K562 (cell line): ENCODE measurements around the gene GPR27. TPM values are rescaled to one million over a fixed set of nuclear protein-coding genes. Genes with fewer than 3 reads are reported as not detected.

Source experiments
- ATAC-seq: fragments of 200-7000 bp; cut with Tn5 transposase; 3 replicates; pipeline ENCODE4 v1.9.1; 2020; ENCODE audit warnings: moderate library complexity
- BruUV-seq: library from RNA; stranded (reverse); fragments of 400-500 nt; replicated peaks from 2 replicates; lab custom pipeline; 2021; lab: Mats Ljungman, UMichigan
- CTCF ChIA-PET: fragments of 300-600 bp; formaldehyde crosslinking; extraction: SDS; loops from one replicate; lab custom pipeline; 2021; ENCODE audit warnings: low intra/inter-chr PET ratio; lab: Yijun Ruan, JAX
- POLR2A ChIA-PET: fragments of 300-600, 350-650 bp; sonication (Branson Sonifier 250); formaldehyde crosslinking; extraction: SDS; loops from one replicate; lab custom pipeline; 2021; ENCODE audit warnings: antibody characterized with exemption, inconsistent platforms; lab: Yijun Ruan, JAX
- DNase-seq, 4 experiments: peaks; one replicate each; pipeline versions ENCODE4 v3.0.0 to v3.0.0-alpha.2; 2011 to 2018; ENCODE audit warnings: low spot score in 3 of 4, mixed read lengths in 3 of 4; ENCODE audit errors: extremely low read depth in 1 of 4
- FAIRE-seq: peaks from 2 replicates; lab custom pipeline; 2011; peaks lifted over from hg19 to GRCh38; lab: Jason Lieb, UNC
- H2AFZ ChIP-seq: 2 replicates; pipeline ENCODE4 v1.6.0; 2011; ENCODE audit warnings: low read depth, low read length, control low read depth, inconsistent platforms
- H3K27ac ChIP-seq: fragments of 200-600 bp; 3 replicates; pipeline ENCODE4 v1.8.0; 2011; ENCODE audit warnings: low read depth, mild to moderate bottlenecking, control low read depth, inconsistent platforms, low read length, moderate library complexity, mixed read lengths; ENCODE audit errors: extremely low read depth
- H3K27me3 ChIP-seq, 2 experiments: fragments of 300-600 bp in 1 of 2; 2 replicates in 1 of 2; 3 replicates in 1 of 2; pipeline versions ENCODE4 v1.6.0 to v1.8.0; 2011; ENCODE audit warnings: inconsistent platforms in 2 of 2, low read length in 2 of 2, mild to moderate bottlenecking in 1 of 2, mixed read lengths in 1 of 2, moderate library complexity in 1 of 2; ENCODE audit not compliant: control insufficient read depth in 2 of 2, insufficient read depth in 2 of 2
- H3K36me3 ChIP-seq: fragments of 300-600 bp; 3 replicates; pipeline ENCODE4 v1.8.0; 2011; ENCODE audit warnings: mild to moderate bottlenecking, low read length, inconsistent platforms; ENCODE audit not compliant: control insufficient read depth, insufficient read depth
- H3K4me1 ChIP-seq, 2 experiments: fragments of 200-600 bp in 1 of 2; replicated peaks in 1 of 2; 2 replicates in 1 of 2; 3 replicates in 1 of 2; pipeline versions ENCODE4 v1.5.1 to v1.8.0; 2011; ENCODE audit warnings: inconsistent platforms in 2 of 2, low read length in 2 of 2, mild to moderate bottlenecking in 1 of 2, mixed read lengths in 1 of 2, moderate library complexity in 1 of 2; ENCODE audit not compliant: control insufficient read depth in 2 of 2, insufficient read depth in 2 of 2
- H3K4me2 ChIP-seq: 2 replicates; pipeline ENCODE4 v1.6.1; 2011; ENCODE audit warnings: low read length, control low read depth, inconsistent platforms, mixed read lengths; ENCODE audit not compliant: insufficient read depth
- H3K4me3 ChIP-seq: fragments of 200-600 bp; sonication (generic), shearing (Covaris generic); 2 replicates; pipeline ENCODE4 v1.5.1; 2016; ENCODE audit warnings: control low read depth, inconsistent platforms
- H3K79me2 ChIP-seq: fragments of 200-600 bp; 3 replicates; pipeline ENCODE4 v1.8.0; 2011; ENCODE audit warnings: low read length, inconsistent platforms; ENCODE audit not compliant: control insufficient read depth, insufficient read depth
- H3K9ac ChIP-seq, 2 experiments: 2 replicates each; pipeline versions ENCODE4 v1.6.0 to v1.6.1; 2011; ENCODE audit warnings: low read depth in 2 of 2, low read length in 2 of 2, control low read depth in 1 of 2, inconsistent platforms in 1 of 2, mild to moderate bottlenecking in 1 of 2, mixed read lengths in 1 of 2; ENCODE audit not compliant: insufficient read depth in 1 of 2
- H3K9me1 ChIP-seq: one replicate; pipeline ENCODE4 v1.6.0; 2011; ENCODE audit warnings: inconsistent platforms, mild to moderate bottlenecking, low read length, moderate library complexity; ENCODE audit not compliant: control insufficient read depth, insufficient read depth
- H3K9me3 ChIP-seq: replicated peaks from 2 replicates; pipeline ENCODE4 v1.5.1; 2011; ENCODE audit warnings: low read depth, low read length, inconsistent platforms; ENCODE audit not compliant: control insufficient read depth, insufficient read depth
- H4K20me1 ChIP-seq: replicated peaks from 2 replicates; pipeline ENCODE4 v1.6.1; 2011; ENCODE audit warnings: low read length, inconsistent platforms, mixed read lengths; ENCODE audit not compliant: control insufficient read depth, insufficient read depth
- BRD4 ChIP-seq: fragments of 200-600 bp; sonication (generic); IDR thresholded peaks from 2 replicates; pipeline ENCODE4 v1.6.1; 2017; ENCODE audit warnings: inconsistent platforms
- CREB3L1 ChIP-seq: fragments of 450-650 bp; IDR thresholded peaks from 2 replicates; pipeline ENCODE4 v1.6.1; 2014; ENCODE audit warnings: low read depth, mild to moderate bottlenecking, moderate library complexity, borderline replicate concordance
- ERF ChIP-seq: fragments of 450-650 bp; formaldehyde crosslinking; IDR thresholded peaks from 2 replicates; pipeline ENCODE4 v1.4.0; 2020; ENCODE audit warnings: mild to moderate bottlenecking, mixed read lengths
- NFE2 ChIP-seq: IDR thresholded peaks from 2 replicates; pipeline ENCODE4 v1.6.1; 2014; ENCODE audit warnings: antibody characterized with exemption, low read depth
- NR3C1 ChIP-seq: sonication (generic); formaldehyde crosslinking; IDR thresholded peaks from 2 replicates; pipeline ENCODE4 v1.8.1; 2022; ENCODE audit warnings: missing genetic modification reagents
- RBM15 ChIP-seq: fragments of 200-400 bp; formaldehyde crosslinking; IDR thresholded peaks from 2 replicates; pipeline ENCODE4 v1.6.1; 2018; ENCODE audit warnings: mild to moderate bottlenecking, low read length, moderate library complexity; ENCODE audit not compliant: insufficient read depth
- SLC30A9 ChIP-seq: fragments of 250-450 bp; sonication (Bioruptor Pico); IDR thresholded peaks from 2 replicates; pipeline ENCODE4 v1.8.0; 2022; ENCODE audit warnings: mild to moderate bottlenecking, moderate library complexity
- SMARCA5 ChIP-seq: fragments of 450-650 bp; IDR thresholded peaks from 2 replicates; pipeline ENCODE4 v1.6.1; 2016
- SRSF7 ChIP-seq: fragments of 200-400 bp; formaldehyde crosslinking; optimal IDR thresholded peaks from 2 replicates; pipeline ENCODE3; 2017; ENCODE audit warnings: mild to moderate bottlenecking, low read depth, low read length
- ZNF445 ChIP-seq: fragments of 250-450 bp; sonication (Bioruptor Pico); IDR thresholded peaks from 2 replicates; pipeline ENCODE4 v1.4.0; 2020; ENCODE audit warnings: low read depth, mild to moderate bottlenecking, moderate library complexity
- ZNF778 ChIP-seq: fragments of 450-650 bp; formaldehyde crosslinking; IDR thresholded peaks from 2 replicates; pipeline ENCODE4 v1.4.0; 2020; ENCODE audit warnings: mild to moderate bottlenecking, moderate library complexity
- WGBS: fragments of 100-300 bp; shearing (Covaris generic); methylation state at CpG from one replicate; pipeline ENCODE4 v1.1.6; 2016; ENCODE audit warnings: low coverage, mixed read lengths; ENCODE audit not compliant: insufficient coverage; ENCODE audit errors: missing lambda C conversion rate; 5-methylcytosine and 5-hydroxymethylcytosine counted together
- in situ Hi-C: fragments of 300-500 bp; cut with MboI; formaldehyde crosslinking; loops from 4 replicates; pipeline ENCODE4 v1.15.0; 2018; ENCODE audit warnings: inconsistent platforms, mixed read lengths
- intact Hi-C: fragments of 100-400 bp; cut with micrococcal nuclease; formaldehyde crosslinking; loops from 2 replicates; pipeline ENCODE4 v1.14.2; 2022
- polyA plus RNA-seq, 8 experiments: library from polyadenylated mRNA; depleted of rRNA in 4 of 8; stranded (reverse) in 5 of 8; unstranded in 3 of 8; fragments of >200 nt; fragmentation: Nextera tagmentation in 2 of 8; fragmentation: Illumina TruSeq in 1 of 8; extraction: Ambion mirVana in 2 of 8; extraction: Trizol in 1 of 8; gene quantifications; 2 replicates each; pipeline versions ENCODE4 v1.2.1 to v1.2.3, GENCODE V29; 2011 to 2014; ENCODE audit warnings: inconsistent platforms in 1 of 8, missing spikeins in 1 of 8
- total RNA-seq, 7 experiments: library from RNA; depleted of rRNA in 6 of 7; stranded (reverse); fragments of >200 nt in 6 of 7; fragmentation: Illumina TruSeq in 2 of 7; extraction: Trizol in 2 of 7; gene quantifications; 2 replicates each; pipeline versions ENCODE4 v1.2.1 to v1.2.3, GENCODE V29; 2011 to 2021; ENCODE audit warnings: low replicate concordance in 1 of 7
- TF ChIP-seq, protein P1 (sequence below): IDR thresholded peaks from 3 replicates; pipeline ENCODE4 v1.6.1; 2011; ENCODE audit warnings: borderline replicate concordance, mild to moderate bottlenecking; ENCODE audit not compliant: insufficient read length, insufficient read depth
- TF ChIP-seq, protein P2 (sequence below), 2 experiments: fragments of 450-650 bp; conservative IDR thresholded peaks; 2 replicates each; pipeline ENCODE4 v1.6.1; 2017; ENCODE audit warnings: mild to moderate bottlenecking in 2 of 2, moderate library complexity in 2 of 2
- TF ChIP-seq, protein P3 (sequence below): IDR thresholded peaks from 2 replicates; pipeline ENCODE4 v1.6.1; 2011; ENCODE audit not compliant: insufficient read length; ENCODE audit errors: extremely low read depth

GPR27 gene
- total and polyA plus RNA-seq, 9 of the 15 experiments (the other 6 are each of a cell fraction or from before 2014, with no cell fraction given): not detected

DNA sequence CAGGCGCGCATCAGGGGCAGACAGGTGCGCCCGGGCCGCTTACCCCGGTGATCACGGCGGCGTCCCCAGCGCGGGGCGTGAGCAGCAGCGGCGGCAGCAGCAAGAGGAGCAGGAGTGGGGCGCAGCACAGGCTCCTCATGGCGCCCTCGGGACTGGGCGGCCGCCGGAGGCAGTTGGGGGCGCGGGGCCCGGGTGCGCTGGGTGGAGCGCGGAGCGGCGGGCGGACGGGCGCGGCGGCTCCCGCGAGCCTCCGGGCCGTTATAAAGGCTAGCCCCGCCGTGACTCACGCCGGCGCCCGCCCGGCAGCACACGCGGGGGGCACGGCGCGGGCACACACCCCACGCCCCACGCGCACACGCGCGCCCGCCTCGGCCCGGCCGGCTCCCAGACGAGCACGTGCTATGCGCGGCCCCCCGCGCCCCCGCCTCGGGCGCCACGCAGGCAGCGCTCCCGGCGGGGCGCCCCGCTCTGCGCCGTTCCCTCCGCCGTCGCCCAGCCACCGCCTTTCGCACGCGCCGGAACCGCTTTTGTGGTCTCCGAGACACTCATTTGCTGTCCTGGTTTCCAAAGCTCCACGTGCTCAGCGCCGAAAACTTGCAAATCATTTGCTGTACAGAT lies 31.4 kb downstream of the GPR27 start, which contains the start of gene PROK2:
TSS of gene PROK2 (minus strand) at position 235 of the 618 bp plus-strand sequence. CDS start at position 139, 96 bp downstream.
- no peak for ATAC-seq
- no peak for DNase-seq
- Histone ChIP-seq H4K20me1 (no peaks in the 10 kb centered on the region), H3K9me1 (no peaks in the 10 kb centered on the region), H3K27me3 (no peaks in the 10 kb centered on the region), H3K9ac (no peak within 1 kb of the TSS), H3K9me3 (no peaks in the 10 kb centered on the region), H3K4me3 (no peak within 1 kb of the TSS), H3K36me3 (no peaks in the 10 kb centered on the region), H2AFZ (no peak within 1 kb of the TSS), H3K27ac (no peak within 1 kb of the TSS), H3K4me2 (no peak within 1 kb of the TSS), H3K79me2 (no peaks in the 10 kb centered on the region), H3K4me1 (peaks cover 0 to 5% of the 10 kb centered on the region in 2 experiments; a peak in 3 of 5 replicates)
- FAIRE-seq: no peak
- ChIA-PET CTCF (no interaction called here), POLR2A (no interaction called here)
- 47% methylated on average over 3 of the region's 89 CpGs for WGBS
- TF ChIP-seq ZNF778 (CRISPR knock-in tag): no peak
- TF ChIP-seq BRD4: no peak
- no peak for TF ChIP-seq ZNF445
- TF ChIP-seq, protein P1, sequence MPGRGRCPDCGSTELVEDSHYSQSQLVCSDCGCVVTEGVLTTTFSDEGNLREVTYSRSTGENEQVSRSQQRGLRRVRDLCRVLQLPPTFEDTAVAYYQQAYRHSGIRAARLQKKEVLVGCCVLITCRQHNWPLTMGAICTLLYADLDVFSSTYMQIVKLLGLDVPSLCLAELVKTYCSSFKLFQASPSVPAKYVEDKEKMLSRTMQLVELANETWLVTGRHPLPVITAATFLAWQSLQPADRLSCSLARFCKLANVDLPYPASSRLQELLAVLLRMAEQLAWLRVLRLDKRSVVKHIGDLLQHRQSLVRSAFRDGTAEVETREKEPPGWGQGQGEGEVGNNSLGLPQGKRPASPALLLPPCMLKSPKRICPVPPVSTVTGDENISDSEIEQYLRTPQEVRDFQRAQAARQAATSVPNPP: no peak
- no peak for TF ChIP-seq NFE2
- TF ChIP-seq, protein P2, sequence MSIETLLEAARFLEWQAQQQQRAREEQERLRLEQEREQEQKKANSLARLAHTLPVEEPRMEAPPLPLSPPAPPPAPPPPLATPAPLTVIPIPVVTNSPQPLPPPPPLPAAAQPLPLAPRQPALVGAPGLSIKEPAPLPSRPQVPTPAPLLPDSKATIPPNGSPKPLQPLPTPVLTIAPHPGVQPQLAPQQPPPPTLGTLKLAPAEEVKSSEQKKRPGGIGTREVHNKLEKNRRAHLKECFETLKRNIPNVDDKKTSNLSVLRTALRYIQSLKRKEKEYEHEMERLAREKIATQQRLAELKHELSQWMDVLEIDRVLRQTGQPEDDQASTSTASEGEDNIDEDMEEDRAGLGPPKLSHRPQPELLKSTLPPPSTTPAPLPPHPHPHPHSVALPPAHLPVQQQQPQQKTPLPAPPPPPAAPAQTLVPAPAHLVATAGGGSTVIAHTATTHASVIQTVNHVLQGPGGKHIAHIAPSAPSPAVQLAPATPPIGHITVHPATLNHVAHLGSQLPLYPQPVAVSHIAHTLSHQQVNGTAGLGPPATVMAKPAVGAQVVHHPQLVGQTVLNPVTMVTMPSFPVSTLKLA (conservative IDR thresholded peaks at IDR 0.05): no peak
- TF ChIP-seq CREB3L1: no peak
- TF ChIP-seq SMARCA5: no peak
- TF ChIP-seq RBM15: no peak
- no peak for TF ChIP-seq ERF
- TF ChIP-seq NR3C1 (CRISPR knock-in tag): no peak
- no peak for TF ChIP-seq SLC30A9 (CRISPR knock-in tag)
- TF ChIP-seq, protein P3, sequence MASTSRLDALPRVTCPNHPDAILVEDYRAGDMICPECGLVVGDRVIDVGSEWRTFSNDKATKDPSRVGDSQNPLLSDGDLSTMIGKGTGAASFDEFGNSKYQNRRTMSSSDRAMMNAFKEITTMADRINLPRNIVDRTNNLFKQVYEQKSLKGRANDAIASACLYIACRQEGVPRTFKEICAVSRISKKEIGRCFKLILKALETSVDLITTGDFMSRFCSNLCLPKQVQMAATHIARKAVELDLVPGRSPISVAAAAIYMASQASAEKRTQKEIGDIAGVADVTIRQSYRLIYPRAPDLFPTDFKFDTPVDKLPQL: no peak
- no peak for TF ChIP-seq SRSF7
- no TSS peak for BruUV-seq
- intact Hi-C loops (no loop called here), in situ Hi-C loops (no loop called here)
